GM12878 (cell line): ENCODE results near the gene TGM2.
A peak's percentile ranks its signal among the peaks of the same experiment; 100 is the strongest.

ENCODE experiments used
- E4F1 ChIP-seq: fragments of 450-650 bp; IDR thresholded peaks from 2 replicates; pipeline ENCODE4 v1.6.1; 2018; ENCODE audit warnings: borderline replicate concordance, mild to moderate bottlenecking; ENCODE audit not compliant: partially characterized antibody
- EP300 ChIP-seq, 2 experiments: fragments of 150-350 bp in 1 of 2; IDR thresholded peaks; 2 replicates each; pipeline ENCODE4 v1.6.1; 2011 to 2012; ENCODE audit warnings: low read depth in 2 of 2, low read length in 2 of 2, borderline replicate concordance in 1 of 2, improper control_type of control experiment in 1 of 2, inconsistent platforms in 1 of 2; ENCODE audit not compliant: control insufficient read depth in 1 of 2
- GABPA ChIP-seq: IDR thresholded peaks from 2 replicates; pipeline ENCODE4 v1.6.1; 2014; ENCODE audit warnings: antibody characterized with exemption, low read depth, mild to moderate bottlenecking, inconsistent platforms
- POLR2A ChIP-seq: IDR thresholded peaks from 2 replicates; pipeline ENCODE4 v1.6.1; 2011; ENCODE audit warnings: low read depth, mild to moderate bottlenecking, low read length
- RCOR1 ChIP-seq: conservative IDR thresholded peaks from 2 replicates; pipeline ENCODE4 v1.6.1; 2012; ENCODE audit warnings: low read depth, low read length, improper control_type of control experiment
- RELA ChIP-seq: fragments of 450-650 bp; IDR thresholded peaks from 2 replicates; pipeline ENCODE4 v1.8.0; 2014; ENCODE audit warnings: borderline replicate concordance; ENCODE audit not compliant: partially characterized antibody
- TAF1 ChIP-seq: IDR thresholded peaks from 2 replicates; pipeline ENCODE4 v1.6.1; 2011; ENCODE audit warnings: mild to moderate bottlenecking, low read depth, low read length, borderline replicate concordance
- ZNF622 ChIP-seq: fragments of 450-650 bp; IDR thresholded peaks from 2 replicates; pipeline ENCODE4 v1.6.1; 2017; ENCODE audit warnings: mild to moderate bottlenecking, inconsistent platforms
- TF ChIP-seq, protein P1 (sequence below), 3 experiments: IDR thresholded peaks in 2 of 3; conservative IDR thresholded peaks in 1 of 3; 2 replicates each; pipeline ENCODE4 v1.5.1; 2011; ENCODE audit warnings: low read depth in 3 of 3, low read length in 3 of 3, mild to moderate bottlenecking in 3 of 3, control low read depth in 2 of 3, moderate library complexity in 2 of 3, inconsistent platforms in 1 of 3, mixed read lengths in 1 of 3; ENCODE audit not compliant: control insufficient read depth in 2 of 3, insufficient read depth in 1 of 3; ENCODE audit errors: extremely low read depth in 1 of 3

- TF ChIP-seq RCOR1, result no peak
- TF ChIP-seq POLR2A, result no peak
- TF ChIP-seq, protein P1, sequence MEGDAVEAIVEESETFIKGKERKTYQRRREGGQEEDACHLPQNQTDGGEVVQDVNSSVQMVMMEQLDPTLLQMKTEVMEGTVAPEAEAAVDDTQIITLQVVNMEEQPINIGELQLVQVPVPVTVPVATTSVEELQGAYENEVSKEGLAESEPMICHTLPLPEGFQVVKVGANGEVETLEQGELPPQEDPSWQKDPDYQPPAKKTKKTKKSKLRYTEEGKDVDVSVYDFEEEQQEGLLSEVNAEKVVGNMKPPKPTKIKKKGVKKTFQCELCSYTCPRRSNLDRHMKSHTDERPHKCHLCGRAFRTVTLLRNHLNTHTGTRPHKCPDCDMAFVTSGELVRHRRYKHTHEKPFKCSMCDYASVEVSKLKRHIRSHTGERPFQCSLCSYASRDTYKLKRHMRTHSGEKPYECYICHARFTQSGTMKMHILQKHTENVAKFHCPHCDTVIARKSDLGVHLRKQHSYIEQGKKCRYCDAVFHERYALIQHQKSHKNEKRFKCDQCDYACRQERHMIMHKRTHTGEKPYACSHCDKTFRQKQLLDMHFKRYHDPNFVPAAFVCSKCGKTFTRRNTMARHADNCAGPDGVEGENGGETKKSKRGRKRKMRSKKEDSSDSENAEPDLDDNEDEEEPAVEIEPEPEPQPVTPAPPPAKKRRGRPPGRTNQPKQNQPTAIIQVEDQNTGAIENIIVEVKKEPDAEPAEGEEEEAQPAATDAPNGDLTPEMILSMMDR (IDR thresholded peaks at IDR 0.05 in 2 of 3, conservative IDR thresholded peaks at IDR 0.05 in 1 of 3; ENCODE audit: control insufficient read depth in 2 of 3, extremely low read depth in 1 of 3, insufficient read depth in 1 of 3, low read depth in 3 of 3, low read length in 3 of 3), result no peak
- peak; percentile 88 to 93 for TF ChIP-seq EP300 (IDR thresholded peaks at IDR 0.05; ENCODE audit: borderline replicate concordance in 1 of 2, control insufficient read depth in 1 of 2, low read depth in 2 of 2, low read length in 2 of 2)
- no peak for TF ChIP-seq TAF1
- no peak for TF ChIP-seq ZNF622
- TF ChIP-seq E4F1, result no peak
- TF ChIP-seq GABPA, result peak; percentile 53; the same call in 1 of the 2 replicates
- no peak for TF ChIP-seq RELA
These were observed 70.6 kb downstream of the TGM2 start for GRCh38 chr20:38094373-38094891.
